Choroid plexus epithelial cell (primary cell): ENCODE measurements around the gene KBTBD2.

Source experiments
- DNase-seq: peaks from one replicate; pipeline ENCODE4 v3.0.0-alpha.2; 2010; ENCODE audit warnings: low read depth
- H3K4me3 ChIP-seq: 2 replicates; pipeline ENCODE4 v1.5.1; 2011; ENCODE audit warnings: low read depth, mild to moderate bottlenecking, control low read depth, low read length, moderate library complexity
- CTCF ChIP-seq: conservative IDR thresholded peaks from 2 replicates; pipeline ENCODE4 v1.5.1; 2011; ENCODE audit warnings: low read depth, mild to moderate bottlenecking, control low read depth, inconsistent platforms, low read length, moderate library complexity

The KBTBD2 gene

GRCh38 chr7:32893722-32894121 lies 2.2 kb upstream of the KBTBD2 start:
- TF ChIP-seq CTCF, result no peak
- H3K4me3 ChIP-seq, result no peak overlapping the region
- no peak for DNase-seq

GRCh38 chr7:32893207-32893524 lies 1.6 kb upstream of the KBTBD2 start:
- no peak overlapping the region for H3K4me3 ChIP-seq
- no peak for DNase-seq
- TF ChIP-seq CTCF, result no peak

- H3K4me3 ChIP-seq, result peak overlapping the region; percentile 83
- DNase-seq, result peak; percentile 73
- TF ChIP-seq CTCF, result no peak
These were observed 1.1 kb upstream of the KBTBD2 start for GRCh38 chr7:32892521-32893206.

GRCh38 chr7:32891800-32892520 lies 400 bp upstream of the KBTBD2 start:
- H3K4me3 ChIP-seq, result peak overlapping the region; percentile 83
- TF ChIP-seq CTCF, result no peak
- peak; percentile 95 for DNase-seq

- no peak for TF ChIP-seq CTCF
- H3K4me3 ChIP-seq, result peak overlapping the region; percentile 83
- no peak for DNase-seq
These were observed 842 bp downstream of the KBTBD2 start for GRCh38 chr7:32890793-32891042.

GRCh38 chr7:32890010-32890792 lies 1.4 kb downstream of the KBTBD2 start:
- peak overlapping the region; percentile 83 for H3K4me3 ChIP-seq
- peak; percentile 87 for DNase-seq
- no peak for TF ChIP-seq CTCF
